H9 (cell line): ENCODE measurements around the gene KRTAP10-4. TPM values are rescaled to one million over a fixed set of nuclear protein-coding genes. Genes with fewer than 3 reads are reported as not detected.
A peak's percentile ranks its signal among the peaks of the same experiment; 100 is the strongest.

ENCODE experiments used
- DNase-seq: peaks from one replicate; pipeline ENCODE4 v3.0.0-alpha.2; 2017
- H2AFZ ChIP-seq: one replicate; pipeline ENCODE4 v1.6.1; 2013; ENCODE audit warnings: mild to moderate bottlenecking, low read length, control low read depth, moderate library complexity
- H2AK5ac ChIP-seq: 2 replicates; pipeline ENCODE4 v1.6.1; 2013; ENCODE audit warnings: low read length, control low read depth, mixed read lengths; ENCODE audit not compliant: insufficient read length
- H2BK120ac ChIP-seq: one replicate; pipeline ENCODE4 v1.6.1; 2013; ENCODE audit warnings: low read depth, mild to moderate bottlenecking, low read length, control low read depth, inconsistent platforms; ENCODE audit not compliant: poor library complexity, severe bottlenecking
- H2BK12ac ChIP-seq: 2 replicates; pipeline ENCODE4 v1.6.1; 2013; ENCODE audit warnings: low read length, control low read depth, mixed read lengths, low read depth; ENCODE audit not compliant: insufficient read length
- H2BK15ac ChIP-seq: 2 replicates; pipeline ENCODE4 v1.6.1; 2013; ENCODE audit warnings: low read depth, low read length, control low read depth
- H2BK20ac ChIP-seq: one replicate; pipeline ENCODE4 v1.6.1; 2013; ENCODE audit warnings: low read depth, mild to moderate bottlenecking, low read length, control low read depth, inconsistent platforms; ENCODE audit not compliant: poor library complexity, severe bottlenecking
- H2BK5ac ChIP-seq: 2 replicates; pipeline ENCODE4 v1.6.1; 2013; ENCODE audit warnings: low read length, control low read depth, mixed read lengths; ENCODE audit not compliant: insufficient read length
- H3K14ac ChIP-seq: 2 replicates; pipeline ENCODE4 v1.6.1; 2013; ENCODE audit warnings: low read length, control low read depth; ENCODE audit not compliant: insufficient read depth
- H3K18ac ChIP-seq: 2 replicates; pipeline ENCODE4 v1.6.1; 2013; ENCODE audit warnings: low read depth, mild to moderate bottlenecking, mixed read lengths, low read length, control low read depth; ENCODE audit not compliant: insufficient read length
- H3K23ac ChIP-seq: 2 replicates; pipeline ENCODE4 v1.6.1; 2013; ENCODE audit warnings: low read length, control low read depth, mixed read lengths, low read depth; ENCODE audit not compliant: insufficient read length
- H3K23me2 ChIP-seq: 2 replicates; pipeline ENCODE4 v1.6.1; 2013; ENCODE audit warnings: low read depth, mild to moderate bottlenecking, mixed read lengths, low read length, control low read depth; ENCODE audit not compliant: insufficient read length, poor library complexity, severe bottlenecking
- H3K27ac ChIP-seq: 2 replicates; pipeline ENCODE4 v1.5.1; 2013; ENCODE audit warnings: low read length, control low read depth, mixed read lengths, low read depth; ENCODE audit not compliant: insufficient read length
- H3K27me3 ChIP-seq: 2 replicates; pipeline ENCODE4 v1.6.1; 2013; ENCODE audit warnings: low read length, control low read depth, inconsistent platforms; ENCODE audit not compliant: insufficient read depth
- H3K4ac ChIP-seq: 2 replicates; pipeline ENCODE4 v1.6.1; 2013; ENCODE audit warnings: low read depth, mild to moderate bottlenecking, control low read depth, inconsistent platforms, low read length, moderate library complexity
- H3K4me1 ChIP-seq: 2 replicates; pipeline ENCODE4 v1.6.1; 2013; ENCODE audit warnings: low read length, control low read depth, inconsistent platforms; ENCODE audit not compliant: insufficient read depth
- H3K4me2 ChIP-seq: 2 replicates; pipeline ENCODE4 v1.6.1; 2013; ENCODE audit warnings: low read length, control low read depth, mixed read lengths; ENCODE audit not compliant: insufficient read length, insufficient read depth
- H3K56ac ChIP-seq: 2 replicates; pipeline ENCODE4 v1.6.1; 2013; ENCODE audit warnings: low read depth, mild to moderate bottlenecking, mixed read lengths, low read length, control low read depth; ENCODE audit not compliant: insufficient read length
- H3K79me1 ChIP-seq: 2 replicates; pipeline ENCODE4 v1.6.1; 2013; ENCODE audit warnings: low read depth, mild to moderate bottlenecking, moderate library complexity, low read length, control low read depth, inconsistent platforms; ENCODE audit not compliant: insufficient read depth, poor library complexity, severe bottlenecking
- H3K79me2 ChIP-seq: 2 replicates; pipeline ENCODE4 v1.6.1; 2013; ENCODE audit warnings: low read length, control low read depth, inconsistent platforms; ENCODE audit not compliant: insufficient read depth
- H3K9ac ChIP-seq: 2 replicates; pipeline ENCODE4 v1.6.1; 2013; ENCODE audit warnings: low read length, control low read depth, mixed read lengths; ENCODE audit not compliant: insufficient read length; ENCODE audit errors: extremely low read depth
- H3K9me3 ChIP-seq: one replicate; pipeline ENCODE4 v1.6.1; 2013; ENCODE audit warnings: low read depth, low read length, inconsistent platforms; ENCODE audit not compliant: control insufficient read depth
- H3T11ph ChIP-seq: one replicate; pipeline ENCODE4 v1.6.1; 2013; ENCODE audit warnings: mild to moderate bottlenecking, low read length, control low read depth, inconsistent platforms
- H4K20me1 ChIP-seq: one replicate; pipeline ENCODE4 v1.6.1; 2013; ENCODE audit not compliant: control insufficient read depth, insufficient read length, insufficient read depth
- H4K5ac ChIP-seq: 2 replicates; pipeline ENCODE4 v1.6.1; 2013; ENCODE audit warnings: low read depth, mild to moderate bottlenecking, mixed read lengths, low read length, control low read depth; ENCODE audit not compliant: insufficient read length
- H4K8ac ChIP-seq: replicated peaks from 2 replicates; pipeline ENCODE4 v1.6.1; 2013; ENCODE audit warnings: low read length, control low read depth, mixed read lengths, low read depth; ENCODE audit not compliant: insufficient read length
- H4K91ac ChIP-seq: 2 replicates; pipeline ENCODE4 v1.6.1; 2013; ENCODE audit warnings: low read depth, mild to moderate bottlenecking, moderate library complexity, mixed read lengths, low read length, control low read depth; ENCODE audit not compliant: insufficient read length
- H3K27ac Mint-ChIP-seq, 3 experiments: 2 replicates in 2 of 3; 3 replicates in 1 of 3; pipeline ENCODE4 v1.8.0; 2020 to 2021; ENCODE audit warnings: mixed read lengths in 3 of 3, mild to moderate bottlenecking in 1 of 3, moderate library complexity in 1 of 3
- H3K27me3 Mint-ChIP-seq: 2 replicates; pipeline ENCODE4 v1.8.0; 2021; ENCODE audit warnings: low read depth, mild to moderate bottlenecking, moderate library complexity, mixed read lengths
- H3K36me3 Mint-ChIP-seq, 3 experiments: 2 replicates in 2 of 3; 3 replicates in 1 of 3; pipeline ENCODE4 v1.8.0; 2020 to 2021; ENCODE audit warnings: low read depth in 3 of 3, mixed read lengths in 3 of 3; ENCODE audit not compliant: insufficient read depth in 1 of 3
- H3K4me1 Mint-ChIP-seq, 2 experiments: 2 replicates each; pipeline ENCODE4 v1.8.0; 2020; ENCODE audit warnings: mixed read lengths in 2 of 2
- H3K4me3 Mint-ChIP-seq, 2 experiments: 2 replicates in 1 of 2; 3 replicates in 1 of 2; pipeline ENCODE4 v1.8.0; 2020 to 2021; ENCODE audit warnings: mild to moderate bottlenecking in 2 of 2, mixed read lengths in 2 of 2, moderate library complexity in 1 of 2
- H3K9me3 Mint-ChIP-seq, 2 experiments: 2 replicates in 1 of 2; 3 replicates in 1 of 2; pipeline ENCODE4 v1.8.0; 2020; ENCODE audit warnings: mild to moderate bottlenecking in 2 of 2, mixed read lengths in 2 of 2, moderate library complexity in 1 of 2
- CTCF ChIP-seq: fragments of 200-600 bp; sonication (generic); conservative IDR thresholded peaks from 3 replicates; pipeline ENCODE4 v1.8.0; 2021; ENCODE audit warnings: antibody characterized with exemption, mild to moderate bottlenecking
- WGBS: extraction: QIAGEN DNeasy Blood & Tissue Kit; methylation state at CpG from one replicate; pipeline ENCODE4 v1.1.7; 2013; ENCODE audit warnings: missing lambda C conversion rate, low lambda C conversion rate, mixed read lengths; ENCODE audit not compliant: insufficient read length; ENCODE audit errors: extremely low coverage; 5-methylcytosine and 5-hydroxymethylcytosine counted together
- total RNA-seq: library from RNA; stranded (reverse); gene quantifications from 2 replicates; pipeline ENCODE4 v1.2.1, GENCODE V29; 2021

The KRTAP10-4 gene
- total RNA-seq, 1 experiment from 2014 or later: not detected

- Mint-ChIP-seq H3K36me3 (peaks cover 0 to 4% (median 0%) of the 10 kb centered on the region in 3 experiments; a peak in 1 of 7 replicates), H3K9me3 (no peaks in the 10 kb centered on the region; a peak in 2 of 5 replicates), H3K4me3 (no peak overlapping the region), H3K27me3 (no peaks in the 10 kb centered on the region; the same call in 1 of the 2 replicates), H3K4me1 (peaks cover 46 to 57% of the 10 kb centered on the region in 2 experiments), H3K27ac (peak overlapping the region in 2 of 3 experiments; percentile 90 to 94; a peak in 4 of 7 replicates)
- Histone ChIP-seq H2AFZ (no peak overlapping the region), H2BK5ac (no peak overlapping the region), H3K18ac (peak overlapping the region; percentile 73), H3K9me3 (no peaks in the 10 kb centered on the region), H3K14ac (peak overlapping the region; percentile 73; the same call in 1 of the 2 replicates), H3K79me1 (no peaks in the 10 kb centered on the region), H3K56ac (no peak overlapping the region), H3K23ac (no peak overlapping the region), H2AK5ac (no peak overlapping the region), H3K9ac (no peak overlapping the region), H3T11ph (peak overlapping the region; percentile 23), H3K4me2 (no peak overlapping the region), H4K8ac (no peak overlapping the region), H4K5ac (no peak overlapping the region), H3K4ac (no peak overlapping the region; the same call in 1 of the 2 replicates), H2BK120ac (no peak overlapping the region), H3K4me1 (no peaks in the 10 kb centered on the region), H3K23me2 (no peaks in the 10 kb centered on the region), H3K27ac (peak overlapping the region; percentile 47), H2BK20ac (no peak overlapping the region), H4K91ac (no peak overlapping the region), H2BK15ac (no peak overlapping the region), H2BK12ac (no peak overlapping the region), H3K27me3 (no peaks in the 10 kb centered on the region), H4K20me1 (no peaks in the 10 kb centered on the region), H3K79me2 (no peaks in the 10 kb centered on the region)
- no CpG with 5 or more reads among the region's 11 CpGs for WGBS
- DNase-seq: peak; percentile 61
- TF ChIP-seq CTCF: no peak
Observed at GRCh38 chr21:44598061-44598460, 24.5 kb downstream of the KRTAP10-4 start.
